CD4-positive, alpha-beta T cell treated with Interleukin-12 subunit alpha and Interleukin-12 subunit beta, for 1 hour (primary cell): ENCODE measurements around the gene PSMB2.

Experiments used
- DNase-seq: peaks from one replicate; pipeline ENCODE4 v3.0.0-alpha.2; 2020

Gene PSMB2

GRCh38 chr1:35570589-35571137, 70.7 kb downstream of the PSMB2 start:
- DNase-seq: no peak

- DNase-seq: no peak
Observed at GRCh38 chr1:35569936-35570335, 71.4 kb downstream of the PSMB2 start.

- DNase-seq: peak; percentile 73
Observed at GRCh38 chr1:35568975-35569395, 72.3 kb downstream of the PSMB2 start.

GRCh38 chr1:35567947-35568558, 73.3 kb downstream of the PSMB2 start:
- no peak for DNase-seq

- DNase-seq: no peak
Observed at GRCh38 chr1:35565742-35566133, 75.6 kb downstream of the PSMB2 start.

GRCh38 chr1:35564884-35565741, 76.2 kb downstream of the PSMB2 start:
- DNase-seq: no peak

- peak; percentile 81 for DNase-seq
Observed at GRCh38 chr1:35564037-35564883, 77.1 kb downstream of the PSMB2 start.

DNA sequence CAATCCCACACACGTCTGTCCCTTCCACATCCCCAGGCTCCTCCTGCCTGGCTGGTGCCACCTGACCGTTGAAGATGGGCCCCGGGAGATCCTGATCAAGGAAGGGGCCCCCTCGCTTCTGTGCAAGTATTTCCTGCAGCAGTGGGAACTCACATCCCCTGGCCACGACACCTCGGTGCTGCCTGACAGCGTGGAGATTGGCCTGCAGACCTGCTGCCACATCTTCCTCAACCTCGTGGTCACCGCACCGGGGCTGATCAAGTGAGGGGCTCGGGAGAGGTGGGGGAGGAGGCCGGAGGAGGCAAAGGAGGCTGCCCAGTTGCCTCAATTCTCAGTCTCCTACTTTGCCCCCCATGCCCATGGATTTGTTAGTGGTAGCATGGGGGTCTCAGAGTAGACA, 78.2 kb downstream of the PSMB2 start:
- DNase-seq: no peak

DNA sequence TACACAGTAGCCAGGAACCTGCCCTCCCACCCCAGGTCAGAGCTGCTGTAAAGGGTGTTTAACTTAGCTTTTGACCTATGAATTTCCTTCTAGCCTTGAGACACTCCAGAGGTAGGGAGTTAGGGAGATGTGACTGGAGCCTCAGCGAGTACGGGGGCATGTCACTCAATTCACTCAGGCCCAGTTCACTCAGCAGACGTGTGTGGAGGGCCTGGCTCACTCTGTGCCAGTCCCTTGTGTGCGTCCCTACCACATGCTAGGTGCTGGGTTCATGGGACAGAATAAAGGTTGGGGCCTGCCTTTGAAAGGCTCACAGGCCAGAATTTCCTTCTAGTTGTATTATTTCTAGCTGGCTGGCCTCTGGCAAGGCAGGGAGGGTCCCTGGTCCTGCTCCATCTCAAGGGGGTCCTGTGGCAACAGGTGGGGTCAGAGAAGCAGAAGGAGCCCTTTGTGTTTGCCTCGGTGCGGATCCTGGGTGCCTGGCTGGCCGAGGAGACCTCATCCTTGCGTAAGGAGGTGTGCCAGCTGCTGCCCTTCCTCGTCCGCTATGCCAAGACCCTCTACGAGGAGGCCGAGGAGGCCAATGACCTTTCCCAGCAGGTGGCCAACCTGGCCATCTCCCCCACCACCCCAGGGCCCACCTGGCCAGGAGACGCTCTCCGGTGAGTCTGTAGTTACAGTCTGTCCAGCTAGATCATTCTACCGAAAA, 79.2 kb downstream of the PSMB2 start:
- DNase-seq: no peak

DNA sequence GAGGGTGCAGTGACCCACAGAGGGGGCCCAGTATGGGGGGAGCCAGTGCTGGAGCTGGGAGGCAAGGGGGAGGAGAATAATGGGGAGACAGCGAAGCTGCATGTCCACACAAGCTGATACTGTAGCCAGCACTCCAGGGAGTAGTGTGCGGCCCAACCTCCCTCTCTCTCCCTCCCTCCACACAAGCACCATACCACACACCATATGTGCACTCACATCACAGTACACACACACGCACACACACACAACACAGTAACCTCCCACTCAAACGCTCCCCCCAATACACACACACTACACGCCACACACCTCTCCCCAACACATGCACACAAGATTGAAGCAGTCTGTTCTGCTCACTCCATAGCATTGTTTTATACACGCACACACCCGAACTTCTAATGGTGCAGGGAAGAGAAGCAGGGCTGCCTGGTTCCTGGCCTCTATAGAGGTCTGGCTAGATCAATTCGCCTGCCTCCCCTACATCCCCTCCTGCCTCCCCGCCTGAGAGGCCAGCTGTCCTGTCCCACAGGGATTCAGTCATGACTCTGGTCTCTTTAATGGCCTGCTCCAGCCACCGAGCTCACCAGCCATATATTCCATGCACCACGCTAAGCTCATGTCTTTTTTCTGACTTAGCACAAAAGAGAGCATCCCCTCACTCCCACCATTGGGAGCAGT, 79.9 kb downstream of the PSMB2 start:
- DNase-seq: no peak

- DNase-seq: no peak
Observed at GRCh38 chr1:35560256-35561225, 80.8 kb downstream of the PSMB2 start.

DNA sequence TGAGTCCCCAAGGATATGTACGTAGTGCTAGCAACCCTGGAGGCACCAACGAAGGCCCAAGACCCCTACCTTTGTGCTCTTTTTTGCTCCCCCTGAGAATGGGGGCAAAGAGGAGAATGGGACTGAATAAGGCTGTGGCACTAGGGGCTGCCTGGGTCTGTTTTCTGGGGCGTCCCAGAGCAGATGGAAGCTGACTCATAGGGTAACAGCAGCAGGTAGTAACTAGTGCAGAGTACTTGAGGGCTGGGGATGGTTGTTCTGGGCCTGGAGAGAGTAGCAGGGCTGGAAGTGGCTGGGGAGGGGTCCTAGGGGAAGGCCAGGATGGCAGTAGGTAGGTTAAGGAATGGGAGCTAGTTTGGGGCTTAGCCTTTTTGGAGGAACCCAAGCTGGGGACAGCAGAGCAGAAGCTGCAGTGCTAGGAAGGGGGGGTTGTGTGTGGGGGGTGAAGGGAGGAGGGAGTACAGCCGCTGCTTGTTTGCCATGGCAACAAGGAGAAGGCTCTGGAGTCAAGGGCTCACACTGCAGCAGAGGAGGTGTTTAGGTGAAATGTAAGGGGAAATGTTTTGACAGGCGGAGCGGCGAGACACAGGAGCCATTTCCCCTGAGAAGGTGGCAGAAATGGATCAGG, 81.9 kb downstream of the PSMB2 start:
- DNase-seq: peak; percentile 43

DNA sequence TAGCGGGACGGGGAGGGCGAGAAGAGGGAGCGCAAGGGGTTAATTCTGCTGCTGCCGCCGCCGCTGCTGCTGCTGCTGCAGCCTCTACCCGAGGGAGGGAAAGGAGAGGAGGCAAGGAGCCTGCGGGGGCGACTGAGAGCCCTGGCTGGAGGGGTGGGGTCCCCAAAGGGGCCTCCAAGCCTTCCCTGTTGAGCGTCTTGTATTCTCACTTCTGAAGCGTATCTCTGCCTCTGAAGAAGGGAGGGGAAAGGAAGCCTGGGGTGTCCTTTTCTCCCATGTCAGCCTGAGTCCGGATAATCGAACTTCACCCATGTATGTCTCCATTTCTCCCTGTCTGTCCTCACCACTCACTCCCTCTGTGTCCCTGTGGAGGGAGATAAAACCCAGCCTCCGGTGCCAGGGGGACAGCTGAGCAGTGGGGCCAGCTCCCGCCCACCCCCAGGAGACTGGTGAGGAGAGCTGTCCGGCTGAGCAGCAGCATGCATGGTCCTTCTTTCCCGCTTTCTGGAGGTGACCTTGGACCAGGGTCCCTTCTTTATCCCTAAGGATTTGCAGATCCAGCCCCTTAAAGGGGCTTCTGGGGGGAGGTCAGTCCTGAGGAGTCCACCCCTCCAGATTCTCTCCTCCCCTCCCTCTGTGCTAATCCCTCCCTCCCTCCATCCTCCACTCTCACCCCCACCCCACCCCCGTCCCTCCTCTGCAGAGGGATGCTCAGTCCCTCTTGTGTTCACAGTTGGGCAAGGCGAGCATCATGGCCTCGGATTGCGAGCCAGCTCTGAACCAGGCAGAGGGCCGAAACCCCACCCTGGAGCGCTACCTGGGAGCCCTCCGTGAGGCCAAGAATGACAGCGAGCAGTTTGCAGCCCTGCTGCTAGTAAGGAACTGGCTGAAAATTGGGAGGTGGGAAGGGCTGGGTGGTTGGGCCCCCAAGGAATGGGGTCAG, 82.7 kb downstream of the PSMB2 start:
- DNase-seq: no peak

GRCh38 chr1:35557611-35558373, 83.5 kb downstream of the PSMB2 start, which contains the start of gene NCDN:
Gene NCDN, plus strand, starts transcription at chr1:35557799. Its CDS starts 392 bp downstream, at chr1:35558191.
- DNase-seq: peak; percentile 95

DNA sequence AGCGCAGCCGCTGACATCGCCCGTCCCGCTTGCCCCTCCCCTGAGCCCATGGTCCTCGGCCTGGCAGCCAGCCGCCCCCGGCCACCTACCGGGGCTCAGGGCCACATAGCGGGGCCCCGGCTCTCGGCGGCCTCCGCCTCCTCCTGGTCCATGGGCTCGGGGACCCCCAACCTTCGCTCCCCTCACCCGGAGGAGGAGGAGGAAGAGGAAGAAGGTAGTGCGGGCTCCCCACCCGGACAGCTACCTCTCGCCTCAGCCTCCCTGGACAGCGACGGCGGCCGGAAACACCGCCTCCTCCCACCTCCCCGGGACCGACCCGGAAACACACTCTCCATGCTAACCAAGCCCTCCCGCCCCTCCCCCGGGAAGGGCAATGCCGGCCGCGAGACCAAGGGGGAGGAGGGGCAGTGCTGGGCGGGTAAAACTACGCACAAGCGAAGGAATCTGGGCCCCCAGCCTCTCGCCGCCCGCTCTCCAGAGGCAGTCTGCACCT, 84.2 kb downstream of the PSMB2 start, which contains the start of gene KIAA0319L:
Gene KIAA0319L (minus strand): TSS at position 286 of the 493 bp plus-strand sequence. CDS start 2,912 bp downstream, outside the sequence.
- DNase-seq: no peak

DNA sequence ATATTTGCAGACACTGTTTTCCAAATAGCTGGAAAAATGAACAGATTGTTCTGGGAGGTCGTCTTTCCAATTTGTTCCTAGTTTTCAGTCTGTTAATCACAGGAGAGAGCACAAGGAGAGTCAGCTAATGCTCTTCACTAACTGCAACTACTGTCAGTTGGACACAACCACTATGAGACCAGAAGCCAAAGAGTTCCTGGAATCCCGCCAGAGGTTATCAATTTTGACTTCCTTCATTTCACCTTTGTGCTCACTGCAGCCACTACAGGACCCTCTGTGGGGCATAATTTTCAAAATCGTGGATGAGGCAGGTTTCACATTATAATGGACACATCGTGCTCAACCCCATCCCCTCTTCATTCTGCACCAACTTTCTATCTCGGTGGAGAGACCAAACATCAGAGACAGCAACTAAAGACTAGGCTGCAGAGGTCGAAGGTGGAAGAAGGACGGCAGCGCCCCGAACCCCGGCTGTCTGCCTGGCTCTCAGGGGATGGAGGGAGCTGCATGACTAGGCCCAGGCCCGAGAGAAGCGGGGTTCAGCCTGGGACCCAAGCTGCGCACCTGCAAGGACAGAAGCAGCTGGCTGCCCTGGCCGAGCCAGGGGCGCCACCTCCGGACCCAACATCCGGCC, 84.7 kb downstream of the PSMB2 start:
- DNase-seq: no peak
